ENCODE data around the gene BGLAP. TPM values are rescaled to one million over a fixed set of nuclear protein-coding genes. Genes with fewer than 3 reads are reported as not detected.

BGLAP gene
- total and polyA plus RNA-seq, 2 donors (not counting 1 experiment from before 2014, with no cell fraction given), result 3.1 to 7.4 TPM

GRCh38 chr1:156232201-156232894, 9.6 kb upstream of the BGLAP start:
- Mint-ChIP-seq H3K4me1 (no peaks in the 10 kb centered on the region), H3K9me3 (ENCODE audit: insufficient read depth) (no peaks in the 10 kb centered on the region), H3K27ac (no peak overlapping the region), H3K27me3 (no peaks in the 10 kb centered on the region), H3K4me3 (no peak overlapping the region)
- H3K4me2 ChIP-seq (replicated peaks; ENCODE audit: low read depth, low read length, poor library complexity, severe bottlenecking), result no peak overlapping the region
- H4K20me1 ChIP-seq (ENCODE audit: control insufficient read depth, insufficient read depth, low read length, poor library complexity, severe bottlenecking), result peaks cover 11% of the 10 kb centered on the region
- ATAC-seq (ENCODE audit: low read depth) (no peak), DNase-seq (no peak)
- 66% methylated on average over 9 of the region's 12 CpGs for WGBS (ENCODE audit: insufficient coverage)
- peaks cover 7 to 36% of the 10 kb centered on the region in 2 experiments for H3K36me3 ChIP-seq (replicated peaks in 1 of 2; ENCODE audit: control extremely low read depth in 1 of 2, control insufficient read depth in 1 of 2, extremely low read depth in 1 of 2, insufficient read depth in 2 of 2, low read length in 1 of 2)
- intact Hi-C loops (cut with micrococcal nuclease), result no loop called here
- no peak overlapping the region for H3K9ac ChIP-seq (ENCODE audit: low read length)
- ChIA-PET POLR2A (no interaction called here), CTCF (interaction anchor here (1.2 to 1.6 kb wide), 3 partner anchors 47 to 91 kb away, joined by 3 to 7 read pairs (median 3); no protein-coding TSS in a partner anchor)
- H3K4me1 ChIP-seq (ENCODE audit: control insufficient read depth in 2 of 2, insufficient read depth in 2 of 2, low read length in 2 of 2), result no peaks in the 10 kb centered on the region
- H3K27me3 ChIP-seq (replicated peaks in 1 of 4; ENCODE audit: control extremely low read depth in 1 of 4, control insufficient read depth in 3 of 4, insufficient read depth in 4 of 4, low read length in 3 of 4), result no peaks in the 10 kb centered on the region
- no peaks in the 10 kb centered on the region for H3K9me3 ChIP-seq (ENCODE audit: control extremely low read depth in 1 of 3, control insufficient read depth in 2 of 3, insufficient read depth in 1 of 3, low read length in 2 of 3)
- TF ChIP-seq EZH2 (IDR thresholded peaks at IDR 0.05; ENCODE audit: borderline replicate concordance, insufficient read depth, low read depth, low read length, poor library complexity, severe bottlenecking) (no peak), CTCF (IDR thresholded peaks at IDR 0.05) (no peak)
- no peak overlapping the region for H3K27ac ChIP-seq (ENCODE audit: low read length in 2 of 2)
- H3K4me3 ChIP-seq (ENCODE audit: control extremely low read depth in 1 of 5, extremely low read depth in 1 of 5, insufficient read depth in 1 of 5, low read depth in 2 of 5, low read length in 4 of 5), result no peak overlapping the region
- H2AFZ ChIP-seq (ENCODE audit: insufficient read depth, low read depth, low read length, poor library complexity, severe bottlenecking), result no peak overlapping the region
- H3K79me2 ChIP-seq (ENCODE audit: control insufficient read depth, insufficient read depth, low read length), result peaks cover 11% of the 10 kb centered on the region

- 100% methylated on average over 1 of the region's 5 CpGs for WGBS (ENCODE audit: insufficient coverage)
- no peak for TF ChIP-seq CTCF (IDR thresholded peaks at IDR 0.05)
- intact Hi-C loops (cut with micrococcal nuclease), result no loop called here
- POLR2A ChIA-PET, result interaction anchor here (0.6 to 0.7 kb wide), 2 partner anchors 165 to 564 kb away, joined by 4 read pairs; no protein-coding TSS in a partner anchor
- Histone ChIP-seq H3K27me3 (replicated peaks in 1 of 4; ENCODE audit: control extremely low read depth in 1 of 4, control insufficient read depth in 3 of 4, insufficient read depth in 4 of 4, low read length in 3 of 4) (no peaks in the 10 kb centered on the region), H3K4me1 (ENCODE audit: control insufficient read depth in 2 of 2, insufficient read depth in 2 of 2, low read length in 2 of 2) (no peaks in the 10 kb centered on the region), H4K20me1 (ENCODE audit: control insufficient read depth, insufficient read depth, low read length, poor library complexity, severe bottlenecking) (peaks cover 11% of the 10 kb centered on the region), H3K36me3 (replicated peaks in 1 of 2; ENCODE audit: control extremely low read depth in 1 of 2, control insufficient read depth in 1 of 2, extremely low read depth in 1 of 2, insufficient read depth in 2 of 2, low read length in 1 of 2) (peaks cover 7 to 42% of the 10 kb centered on the region in 2 experiments), H3K4me2 (replicated peaks; ENCODE audit: low read depth, low read length, poor library complexity, severe bottlenecking) (no peak overlapping the region), H3K79me2 (ENCODE audit: control insufficient read depth, insufficient read depth, low read length) (peaks cover 5% of the 10 kb centered on the region), H3K4me3 (ENCODE audit: control extremely low read depth in 1 of 5, extremely low read depth in 1 of 5, insufficient read depth in 1 of 5, low read depth in 2 of 5, low read length in 4 of 5) (no peak overlapping the region), H3K9ac (ENCODE audit: low read length) (no peak overlapping the region), H2AFZ (ENCODE audit: insufficient read depth, low read depth, low read length, poor library complexity, severe bottlenecking) (no peak overlapping the region), H3K27ac (ENCODE audit: low read length in 2 of 2) (no peak overlapping the region), H3K9me3 (ENCODE audit: control extremely low read depth in 1 of 3, control insufficient read depth in 2 of 3, insufficient read depth in 1 of 3, low read length in 2 of 3) (no peaks in the 10 kb centered on the region)
- no peak for DNase-seq
- Mint-ChIP-seq H3K27me3 (no peaks in the 10 kb centered on the region), H3K9me3 (ENCODE audit: insufficient read depth) (no peaks in the 10 kb centered on the region), H3K4me3 (no peak overlapping the region), H3K4me1 (no peaks in the 10 kb centered on the region), H3K27ac (no peak overlapping the region)
- ATAC-seq (ENCODE audit: low read depth), result no peak
- CTCF ChIA-PET, result interaction anchor here (0.7 to 1.6 kb wide), 6 partner anchors 8 to 117 kb away, joined by 3 to 8 read pairs (median 4); no protein-coding TSS in a partner anchor
These were observed 8.4 kb upstream of the BGLAP start for GRCh38 chr1:156233426-156234127.

Measured in B cell (primary cell).